GM12878 (cell line): ENCODE measurements around the gene ADAP1. TPM values are rescaled to one million over a fixed set of nuclear protein-coding genes. Genes with fewer than 3 reads are reported as not detected.

Experiments used
- BCL11A ChIP-seq: IDR thresholded peaks from 2 replicates; pipeline ENCODE4 v1.6.1; 2011; ENCODE audit warnings: low read depth, low read length
- MEF2A ChIP-seq: IDR thresholded peaks from 2 replicates; pipeline ENCODE4 v1.6.1; 2011; ENCODE audit warnings: low read depth, mild to moderate bottlenecking, low read length, moderate library complexity; ENCODE audit not compliant: insufficient read depth
- MEF2B ChIP-seq: fragments of 450-650 bp; IDR thresholded peaks from 2 replicates; pipeline ENCODE4 v1.6.1; 2018; ENCODE audit warnings: mild to moderate bottlenecking, moderate library complexity; ENCODE audit not compliant: partially characterized antibody, poor library complexity, severe bottlenecking
- MXI1 ChIP-seq: fragments of 150-350 bp; IDR thresholded peaks from 2 replicates; pipeline ENCODE4 v1.6.1; 2011; ENCODE audit warnings: low read depth, mild to moderate bottlenecking, inconsistent platforms, low read length, improper control_type of control experiment
- NFIC ChIP-seq: IDR thresholded peaks from 2 replicates; pipeline ENCODE4 v1.6.1; 2012; ENCODE audit warnings: low read depth, mild to moderate bottlenecking, inconsistent platforms, low read length, moderate library complexity
- POU2F2 ChIP-seq: IDR thresholded peaks from 3 replicates; pipeline ENCODE4 v1.6.1; 2011; ENCODE audit warnings: low read depth, mild to moderate bottlenecking, low read length, borderline replicate concordance
- PRDM15 ChIP-seq: fragments of 450-650 bp; formaldehyde crosslinking; IDR thresholded peaks from 2 replicates; pipeline ENCODE4 v1.4.0; 2020; ENCODE audit warnings: mild to moderate bottlenecking, moderate library complexity
- RFX5 ChIP-seq: IDR thresholded peaks from 2 replicates; pipeline ENCODE4 v1.6.1; 2011; ENCODE audit warnings: low read depth, low read length, improper control_type of control experiment
- SMAD1 ChIP-seq: fragments of 450-650 bp; IDR thresholded peaks from 2 replicates; pipeline ENCODE4 v1.6.1; 2018; ENCODE audit warnings: mild to moderate bottlenecking, low read depth; ENCODE audit not compliant: partially characterized antibody
- STAT3 ChIP-seq: IDR thresholded peaks from 2 replicates; pipeline ENCODE4 v1.6.1; 2011; ENCODE audit warnings: low read depth, low read length, improper control_type of control experiment
- ZBTB11 ChIP-seq: fragments of 450-650 bp; formaldehyde crosslinking; IDR thresholded peaks from 2 replicates; pipeline ENCODE4 v1.5.0; 2022; ENCODE audit warnings: mild to moderate bottlenecking, missing genetic modification characterization
- ZNF687 ChIP-seq: fragments of 450-650 bp; IDR thresholded peaks from 2 replicates; pipeline ENCODE4 v1.6.1; 2017; ENCODE audit warnings: mild to moderate bottlenecking, moderate library complexity
- polyA plus RNA-seq, 11 experiments: library from polyadenylated mRNA; depleted of rRNA in 4 of 11; unstranded in 6 of 11; stranded (reverse) in 5 of 11; fragments of >200 nt; fragmentation: Nextera tagmentation in 4 of 11; fragmentation: Illumina TruSeq in 1 of 11; extraction: Ambion mirVana in 4 of 11; extraction: Trizol in 1 of 11; gene quantifications; 1 replicate in 1 of 11; 2 replicates in 10 of 11; pipeline versions ENCODE4 v1.2.1 to v1.2.3, GENCODE V29; 2011 to 2016; ENCODE audit warnings: inconsistent platforms in 2 of 11, missing spikeins in 2 of 11, low read depth in 1 of 11
- total RNA-seq, 4 experiments: library from RNA; depleted of rRNA in 3 of 4; stranded (reverse); fragments of >200 nt in 3 of 4; fragmentation: Illumina TruSeq in 1 of 4; extraction: Trizol in 1 of 4; gene quantifications; 2 replicates each; pipeline versions ENCODE4 v1.2.1 to v1.2.3, GENCODE V29; 2013 to 2021
- TF ChIP-seq, protein P1 (sequence below): IDR thresholded peaks from 2 replicates; pipeline ENCODE4 v1.6.1; 2012; ENCODE audit warnings: low read length, inconsistent platforms

The ADAP1 gene
- total and polyA plus RNA-seq, 10 of the 15 experiments (the other 5 are each of a cell fraction or from before 2014, with no cell fraction given) = 0.22 to 44.2 (median 22.0) TPM; not detected in 1

DNA sequence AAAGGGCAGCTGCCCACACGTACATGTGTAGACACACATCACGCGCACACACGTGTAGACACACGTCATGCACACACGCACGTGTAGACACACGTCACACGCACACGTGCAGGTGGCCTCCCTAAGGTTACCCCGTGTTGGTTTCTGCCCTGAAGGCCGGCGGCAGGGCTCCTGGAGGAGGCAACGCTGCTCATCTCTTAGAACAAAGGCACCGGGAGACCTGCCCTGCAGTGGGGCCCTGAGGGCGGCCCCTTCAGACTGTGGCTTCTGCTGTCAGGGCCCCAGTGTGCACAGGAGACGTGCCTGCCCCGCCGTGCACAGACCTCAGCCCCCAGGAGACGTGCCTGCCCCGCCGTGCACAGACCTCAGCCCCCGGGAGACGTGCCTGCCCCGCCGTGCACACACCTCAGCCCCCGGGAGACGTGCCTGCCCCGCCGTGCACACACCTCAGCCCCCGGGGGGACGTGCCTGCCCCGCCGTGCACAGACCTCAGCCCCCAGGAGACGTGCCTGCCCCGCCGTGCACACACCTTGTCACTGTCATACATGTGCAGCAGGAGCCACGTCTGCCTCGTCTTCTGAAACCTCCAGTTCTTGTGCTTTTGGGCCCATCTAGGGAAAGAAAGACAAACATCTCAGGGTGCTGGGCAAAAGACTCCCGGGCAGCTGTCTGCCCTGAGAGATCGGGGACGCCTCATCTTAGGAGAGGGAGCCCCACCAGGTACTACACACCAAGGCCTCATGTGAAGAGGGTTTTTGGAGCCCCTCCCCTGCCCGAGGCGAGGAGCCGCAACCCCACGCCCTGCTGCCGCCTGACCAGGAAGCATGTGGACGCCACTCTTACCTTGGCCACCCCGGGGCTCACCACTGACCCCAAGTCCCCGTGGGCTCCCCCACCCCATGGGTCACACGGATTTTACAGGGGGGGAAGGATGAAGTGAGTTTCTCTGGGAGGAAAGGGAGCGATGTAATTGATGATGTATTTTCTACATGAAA, 45.8 kb upstream of the ADAP1 start (continued):
- TF ChIP-seq ZNF687 = peak; percentile 80
- TF ChIP-seq PRDM15 = no peak
- TF ChIP-seq POU2F2 = no peak
- TF ChIP-seq ZBTB11 (CRISPR knock-in tag) = no peak
- TF ChIP-seq SMAD1 = peak; percentile 34
- TF ChIP-seq MEF2A = no peak
- TF ChIP-seq, protein P1, sequence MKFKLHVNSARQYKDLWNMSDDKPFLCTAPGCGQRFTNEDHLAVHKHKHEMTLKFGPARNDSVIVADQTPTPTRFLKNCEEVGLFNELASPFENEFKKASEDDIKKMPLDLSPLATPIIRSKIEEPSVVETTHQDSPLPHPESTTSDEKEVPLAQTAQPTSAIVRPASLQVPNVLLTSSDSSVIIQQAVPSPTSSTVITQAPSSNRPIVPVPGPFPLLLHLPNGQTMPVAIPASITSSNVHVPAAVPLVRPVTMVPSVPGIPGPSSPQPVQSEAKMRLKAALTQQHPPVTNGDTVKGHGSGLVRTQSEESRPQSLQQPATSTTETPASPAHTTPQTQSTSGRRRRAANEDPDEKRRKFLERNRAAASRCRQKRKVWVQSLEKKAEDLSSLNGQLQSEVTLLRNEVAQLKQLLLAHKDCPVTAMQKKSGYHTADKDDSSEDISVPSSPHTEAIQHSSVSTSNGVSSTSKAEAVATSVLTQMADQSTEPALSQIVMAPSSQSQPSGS = no peak
- TF ChIP-seq MEF2B = peak; percentile 92
- TF ChIP-seq NFIC = no peak
- TF ChIP-seq RFX5 = no peak
- TF ChIP-seq STAT3 = no peak
- peak; percentile 66 for TF ChIP-seq MXI1
- TF ChIP-seq BCL11A = no peak
